GM18505 (cell line): ENCODE results near the gene GLB1L2.

Experiments
- ATAC-seq: cut with Tn5 transposase; IDR thresholded peaks from one replicate; pipeline ENCODE4 v1.9.1; 2021; ENCODE audit not compliant: unreplicated experiment
- POLR2A ChIP-seq: IDR thresholded peaks from 4 replicates; pipeline ENCODE4 v1.6.1; 2011; ENCODE audit warnings: borderline replicate concordance; ENCODE audit not compliant: insufficient read depth, insufficient read length; ENCODE audit errors: extremely low read depth

The GLB1L2 gene

GRCh38 chr11:134370526-134371435 lies 39.0 kb downstream of the GLB1L2 start:
- ATAC-seq: no peak
- no peak for TF ChIP-seq POLR2A

GRCh38 chr11:134371436-134372185 lies 39.8 kb downstream of the GLB1L2 start:
- TF ChIP-seq POLR2A: no peak
- ATAC-seq: no peak

GRCh38 chr11:134372536-134372935 lies 40.7 kb downstream of the GLB1L2 start:
- no peak for TF ChIP-seq POLR2A
- no peak for ATAC-seq

- ATAC-seq: no peak
- TF ChIP-seq POLR2A: no peak
These were observed 41.2 kb downstream of the GLB1L2 start for GRCh38 chr11:134372961-134373360.

- ATAC-seq: no peak
- no peak for TF ChIP-seq POLR2A
These were observed 41.8 kb downstream of the GLB1L2 start for GRCh38 chr11:134373591-134374052.

- no peak for ATAC-seq
- no peak for TF ChIP-seq POLR2A
These were observed 42.4 kb downstream of the GLB1L2 start for GRCh38 chr11:134374171-134374570.

- no peak for ATAC-seq
- TF ChIP-seq POLR2A: no peak
These were observed 43.2 kb downstream of the GLB1L2 start for GRCh38 chr11:134374891-134375550.

- ATAC-seq: no peak
- TF ChIP-seq POLR2A: no peak
These were observed 44.5 kb downstream of the GLB1L2 start for GRCh38 chr11:134376150-134376921.

GRCh38 chr11:134377876-134378275 lies 46.1 kb downstream of the GLB1L2 start:
- ATAC-seq: no peak
- TF ChIP-seq POLR2A: no peak

GRCh38 chr11:134379241-134379640 lies 47.5 kb downstream of the GLB1L2 start:
- ATAC-seq: no peak
- no peak for TF ChIP-seq POLR2A

- no peak for ATAC-seq
- no peak for TF ChIP-seq POLR2A
These were observed 48.4 kb downstream of the GLB1L2 start for GRCh38 chr11:134380229-134380628.

GRCh38 chr11:134380785-134381184 lies 49.0 kb downstream of the GLB1L2 start:
- ATAC-seq: no peak

More at GRCh38 chr11:134380785-134381184, 49.0 kb downstream of the GLB1L2 start:
- TF ChIP-seq POLR2A: no peak
